OCI-LY3 (cell line): ENCODE results near the gene ANK2.

ENCODE experiments used
- H2AFZ ChIP-seq: fragments of 200-600, 300-600 bp; shearing (Covaris generic); 2 replicates; pipeline ENCODE4 v1.6.0; 2014; ENCODE audit warnings: antibody characterized with exemption, low read depth, low read length
- H3K27ac ChIP-seq: fragments of 200-600, 300-600 bp; sonication (generic); 2 replicates; pipeline ENCODE4 v1.5.1; 2014; ENCODE audit warnings: mild to moderate bottlenecking, low read length, moderate library complexity, mixed read lengths
- H3K27me3 ChIP-seq: fragments of 200-600, 300-600 bp; sonication (generic); 2 replicates; pipeline ENCODE4 v1.6.1; 2014; ENCODE audit warnings: low read depth, low read length, mixed read lengths
- H3K36me3 ChIP-seq: fragments of 200-600, 300-600 bp; sonication (generic); replicated peaks from 2 replicates; pipeline ENCODE3; 2014; ENCODE audit warnings: low read depth, low read length, mixed read lengths
- H3K4me1 ChIP-seq: fragments of 300-600, 200-600 bp; sonication (generic); 2 replicates; pipeline ENCODE4 v1.6.1; 2014; ENCODE audit warnings: low read length, mixed read lengths
- H3K4me2 ChIP-seq: fragments of 200-600, 300-600 bp; sonication (generic); 2 replicates; pipeline ENCODE4 v1.6.1; 2014; ENCODE audit warnings: low read length, mixed read lengths
- H3K4me3 ChIP-seq: fragments of 300-600, 200-600 bp; sonication (generic); 2 replicates; pipeline ENCODE4 v1.5.1; 2014; ENCODE audit warnings: antibody characterized with exemption, mild to moderate bottlenecking, low read length, moderate library complexity
- H3K79me2 ChIP-seq: fragments of 300-600, 200-600 bp; shearing (Covaris generic); 2 replicates; pipeline ENCODE4 v1.6.1; 2014; ENCODE audit warnings: mild to moderate bottlenecking, low read length, mixed read lengths
- H3K9ac ChIP-seq: fragments of 300-600, 200-600 bp; shearing (Covaris generic); 2 replicates; pipeline ENCODE4 v1.6.0; 2014; ENCODE audit warnings: mild to moderate bottlenecking, low read length, moderate library complexity
- H3K9me3 ChIP-seq: fragments of 200-600, 300-600 bp; shearing (Covaris generic); 2 replicates; pipeline ENCODE4 v1.6.1; 2014; ENCODE audit warnings: low read length, mixed read lengths; ENCODE audit not compliant: insufficient read depth
- H4K20me1 ChIP-seq: fragments of 200-600, 300-600 bp; sonication (generic); 2 replicates; pipeline ENCODE4 v1.6.1; 2016; ENCODE audit warnings: low read length, mixed read lengths; ENCODE audit not compliant: insufficient read depth
- CTCF ChIP-seq: fragments of 200-600, 300-600 bp; sonication (generic); IDR thresholded peaks from 2 replicates; pipeline ENCODE4 v1.5.1; 2014; ENCODE audit warnings: antibody characterized with exemption, low read length, low read depth
- EZH2phosphoT487 ChIP-seq: fragments of 200-600 bp; shearing (Covaris generic); IDR thresholded peaks from 2 replicates; pipeline ENCODE4 v1.6.1; 2018; ENCODE audit warnings: antibody characterized with exemption, mixed run types, low read depth

The ANK2 gene

GRCh38 chr4:113012122-113012725 is 37.2 kb upstream of the ANK2 start:
- Histone ChIP-seq H3K4me3 (no peak overlapping the region), H3K79me2 (no peaks in the 10 kb centered on the region), H4K20me1 (no peaks in the 10 kb centered on the region), H3K27ac (no peak overlapping the region), H2AFZ (no peak overlapping the region), H3K27me3 (no peaks in the 10 kb centered on the region), H3K36me3 (no peaks in the 10 kb centered on the region), H3K4me1 (no peaks in the 10 kb centered on the region), H3K9me3 (no peaks in the 10 kb centered on the region), H3K9ac (no peak overlapping the region), H3K4me2 (no peak overlapping the region)
- no peak for TF ChIP-seq CTCF
- TF ChIP-seq EZH2phosphoT487 = no peak

- no peaks in the 10 kb centered on the region for H3K36me3 ChIP-seq
- no peaks in the 10 kb centered on the region for H3K4me1 ChIP-seq
- no peaks in the 10 kb centered on the region for H3K79me2 ChIP-seq
- no peaks in the 10 kb centered on the region for H3K27me3 ChIP-seq
- no peak overlapping the region for H3K4me3 ChIP-seq
- no peaks in the 10 kb centered on the region for H4K20me1 ChIP-seq
- H3K27ac ChIP-seq = no peak overlapping the region
- no peak overlapping the region for H3K9ac ChIP-seq
- H3K9me3 ChIP-seq = no peaks in the 10 kb centered on the region
- no peak overlapping the region for H3K4me2 ChIP-seq
- TF ChIP-seq EZH2phosphoT487 = no peak
- TF ChIP-seq CTCF = no peak
- no peak overlapping the region for H2AFZ ChIP-seq
These were observed 36.7 kb upstream of the ANK2 start for GRCh38 chr4:113012786-113013185.

GRCh38 chr4:113013751-113014150 is 35.7 kb upstream of the ANK2 start:
- TF ChIP-seq CTCF (no peak), EZH2phosphoT487 (no peak)
- H2AFZ ChIP-seq = no peak overlapping the region
- H3K79me2 ChIP-seq = no peaks in the 10 kb centered on the region
- H3K4me3 ChIP-seq = no peak overlapping the region
- no peak overlapping the region for H3K4me2 ChIP-seq
- H3K36me3 ChIP-seq = no peaks in the 10 kb centered on the region
- no peak overlapping the region for H3K27ac ChIP-seq
- no peaks in the 10 kb centered on the region for H3K4me1 ChIP-seq
- H4K20me1 ChIP-seq = no peaks in the 10 kb centered on the region
- H3K27me3 ChIP-seq = no peaks in the 10 kb centered on the region
- H3K9ac ChIP-seq = no peak overlapping the region
- H3K9me3 ChIP-seq = no peaks in the 10 kb centered on the region

GRCh38 chr4:113016377-113016776 is 33.1 kb upstream of the ANK2 start:
- no peak overlapping the region for H3K4me2 ChIP-seq
- no peak overlapping the region for H3K4me3 ChIP-seq
- no peaks in the 10 kb centered on the region for H3K4me1 ChIP-seq
- no peaks in the 10 kb centered on the region for H3K79me2 ChIP-seq
- H3K9me3 ChIP-seq = no peaks in the 10 kb centered on the region
- TF ChIP-seq CTCF (no peak), EZH2phosphoT487 (no peak)
- no peak overlapping the region for H3K9ac ChIP-seq
- H4K20me1 ChIP-seq = no peaks in the 10 kb centered on the region
- no peaks in the 10 kb centered on the region for H3K27me3 ChIP-seq
- H3K27ac ChIP-seq = no peak overlapping the region
- no peaks in the 10 kb centered on the region for H3K36me3 ChIP-seq
- no peak overlapping the region for H2AFZ ChIP-seq
